ENCODE measurements around the gene DFFB.
"Not testable (repeated sequence)": the region's sequence is repeated elsewhere in the genome, so short reads cannot be mapped to it uniquely, and the experiment has no call there.

DNA sequence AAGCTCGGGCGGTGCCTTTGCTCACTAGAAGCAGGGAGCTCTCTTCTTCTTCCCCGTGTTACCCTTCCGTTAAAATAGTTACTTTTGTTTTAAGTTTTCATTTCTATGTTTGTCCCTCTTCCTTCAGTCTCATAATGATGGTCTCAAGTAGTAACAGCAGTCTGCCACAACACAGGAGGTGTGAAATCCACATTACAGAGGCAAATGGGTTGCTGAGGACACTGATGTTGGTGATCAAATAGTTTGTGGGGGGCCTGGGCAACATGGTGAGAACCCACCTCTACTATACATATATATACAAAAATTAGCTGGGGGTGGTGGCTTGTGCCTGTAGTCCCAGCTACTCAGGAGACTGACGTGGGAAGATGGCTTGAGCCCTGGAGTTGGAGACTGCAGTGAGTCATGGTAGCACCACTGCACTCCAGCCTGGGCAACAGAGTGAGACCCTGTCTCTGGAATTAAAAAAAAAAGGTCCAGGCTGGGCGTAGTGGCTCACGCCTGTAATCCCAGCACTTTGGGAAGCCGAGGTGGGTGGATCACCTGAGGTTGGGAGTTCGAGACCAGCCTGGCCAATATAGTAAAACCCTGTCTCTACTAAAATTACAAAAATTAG lies 47.0 kb upstream of the DFFB start:
- TF ChIP-seq YY1 (IDR thresholded peaks at IDR 0.05; ENCODE audit: insufficient read depth, insufficient read length); ZNF274 (IDR thresholded peaks at IDR 0.05; ENCODE audit: low read depth, low read length); SUZ12 (IDR thresholded peaks at IDR 0.05; ENCODE audit: extremely low read depth, insufficient read depth, insufficient read length): not testable (repeated sequence)

Measured in NT2/D1 (cell line).